ENCODE data around the gene LBR. TPM values are rescaled to one million over a fixed set of nuclear protein-coding genes. Genes with fewer than 3 reads are reported as not detected.

The LBR gene
- total RNA-seq, 2 donors from 2014 or later = 49.8 to 72.3 TPM

GRCh38 chr1:225407755-225408154 lies 20.1 kb downstream of the LBR start:
- no peak for TF ChIP-seq CTCF (conservative IDR thresholded peaks at IDR 0.05)
- H3K4me1 Mint-ChIP-seq = peaks cover 39% of the 10 kb centered on the region
- no peaks in the 10 kb centered on the region for H3K9me3 ChIP-seq (ENCODE audit: control insufficient read depth, low read length)
- 71 to 98% methylated on average over 1 of the region's 2 CpGs for WGBS, 2 experiments (ENCODE audit: insufficient coverage in 1 of 2, insufficient read length in 1 of 2)
- no peak overlapping the region for H3K4me3 Mint-ChIP-seq
- H3K27ac ChIP-seq (ENCODE audit: low read depth, low read length) = no peak overlapping the region
- H3K9ac ChIP-seq (ENCODE audit: extremely low read depth, low read length, poor library complexity, severe bottlenecking) = no peak overlapping the region
- H3K4me1 ChIP-seq (ENCODE audit: control insufficient read depth, insufficient read depth, low read length) = peaks cover 5% of the 10 kb centered on the region
- H3K9me3 Mint-ChIP-seq = no peaks in the 10 kb centered on the region
- peak overlapping the region; percentile 27 for H3K4me3 ChIP-seq (ENCODE audit: low read length)
- H3K27me3 ChIP-seq (ENCODE audit: control insufficient read depth, insufficient read depth, low read length, poor library complexity, severe bottlenecking) = no peaks in the 10 kb centered on the region
- H3K36me3 ChIP-seq (ENCODE audit: control insufficient read depth, insufficient read depth, low read length) = peaks cover 90% of the 10 kb centered on the region
- H3K27me3 Mint-ChIP-seq (ENCODE audit: insufficient read depth) = peaks cover 51% of the 10 kb centered on the region
- H3K27ac Mint-ChIP-seq = no peak overlapping the region
- H3K36me3 Mint-ChIP-seq (ENCODE audit: low read depth) = peaks cover 44% of the 10 kb centered on the region
- no peak for DNase-seq

- peaks cover 38% of the 10 kb centered on the region for H3K36me3 Mint-ChIP-seq (ENCODE audit: low read depth)
- no peaks in the 10 kb centered on the region for H3K27me3 ChIP-seq (ENCODE audit: control insufficient read depth, insufficient read depth, low read length, poor library complexity, severe bottlenecking)
- WGBS, 2 experiments (ENCODE audit: insufficient coverage in 1 of 2, insufficient read length in 1 of 2) = 97 to 100% methylated on average over 3 to 8 of the region's 8 CpGs
- H3K9me3 ChIP-seq (ENCODE audit: control insufficient read depth, low read length) = no peaks in the 10 kb centered on the region
- peak; percentile 49 for DNase-seq
- no peak overlapping the region for H3K4me3 ChIP-seq (ENCODE audit: low read length)
- peaks cover 33% of the 10 kb centered on the region for H3K4me1 Mint-ChIP-seq
- H3K27me3 Mint-ChIP-seq (ENCODE audit: insufficient read depth) = peaks cover 49% of the 10 kb centered on the region
- no peak overlapping the region for H3K9ac ChIP-seq (ENCODE audit: extremely low read depth, low read length, poor library complexity, severe bottlenecking)
- TF ChIP-seq CTCF (conservative IDR thresholded peaks at IDR 0.05) = peak; percentile 18
- no peak overlapping the region for H3K27ac Mint-ChIP-seq
- peaks cover 5% of the 10 kb centered on the region for H3K4me1 ChIP-seq (ENCODE audit: control insufficient read depth, insufficient read depth, low read length)
- peaks cover 90% of the 10 kb centered on the region for H3K36me3 ChIP-seq (ENCODE audit: control insufficient read depth, insufficient read depth, low read length)
- H3K4me3 Mint-ChIP-seq = no peak overlapping the region
- H3K27ac ChIP-seq (ENCODE audit: low read depth, low read length) = no peak overlapping the region
- no peaks in the 10 kb centered on the region for H3K9me3 Mint-ChIP-seq
These were observed 20.7 kb downstream of the LBR start for GRCh38 chr1:225406976-225407725.

- TF ChIP-seq CTCF (conservative IDR thresholded peaks at IDR 0.05) = no peak
- H3K27me3 Mint-ChIP-seq (ENCODE audit: insufficient read depth) = peaks cover 12% of the 10 kb centered on the region
These were observed 26.9 kb downstream of the LBR start for GRCh38 chr1:225400968-225401367.

More at GRCh38 chr1:225400968-225401367, 26.9 kb downstream of the LBR start:
- no peaks in the 10 kb centered on the region for H3K9me3 Mint-ChIP-seq
- 97 to 100% methylated on average over 2 to 5 of the region's 5 CpGs for WGBS, 2 experiments (ENCODE audit: insufficient coverage in 1 of 2, insufficient read length in 1 of 2)
- Histone ChIP-seq H3K9me3 (ENCODE audit: control insufficient read depth, low read length) (no peaks in the 10 kb centered on the region), H3K4me3 (ENCODE audit: low read length) (no peak overlapping the region), H3K9ac (ENCODE audit: extremely low read depth, low read length, poor library complexity, severe bottlenecking) (no peak overlapping the region), H3K4me1 (ENCODE audit: control insufficient read depth, insufficient read depth, low read length) (no peaks in the 10 kb centered on the region), H3K36me3 (ENCODE audit: control insufficient read depth, insufficient read depth, low read length) (peaks cover 80% of the 10 kb centered on the region), H3K27me3 (ENCODE audit: control insufficient read depth, insufficient read depth, low read length, poor library complexity, severe bottlenecking) (no peaks in the 10 kb centered on the region), H3K27ac (ENCODE audit: low read depth, low read length) (no peak overlapping the region)
- H3K36me3 Mint-ChIP-seq (ENCODE audit: low read depth) = peaks cover 52% of the 10 kb centered on the region
- no peaks in the 10 kb centered on the region for H3K4me1 Mint-ChIP-seq
- no peak overlapping the region for H3K4me3 Mint-ChIP-seq
- H3K27ac Mint-ChIP-seq = no peak overlapping the region
- DNase-seq = no peak

All from endodermal cell (in vitro differentiated cells).